GM12878 (cell line): Measurements from ENCODE around the gene DYDC1.

Experiments used
- GATAD2B ChIP-seq: fragments of 450-650 bp; conservative IDR thresholded peaks from 2 replicates; pipeline ENCODE4 v1.6.1; 2017; ENCODE audit warnings: low read depth, mild to moderate bottlenecking, moderate library complexity
- JUND ChIP-seq: IDR thresholded peaks from 2 replicates; pipeline ENCODE4 v1.6.1; 2012; ENCODE audit warnings: low read depth, mild to moderate bottlenecking, low read length, improper control_type of control experiment, moderate library complexity
- MXI1 ChIP-seq: fragments of 150-350 bp; IDR thresholded peaks from 2 replicates; pipeline ENCODE4 v1.6.1; 2011; ENCODE audit warnings: low read depth, mild to moderate bottlenecking, inconsistent platforms, low read length, improper control_type of control experiment
- POLR2AphosphoS5 ChIP-seq: IDR thresholded peaks from 2 replicates; pipeline ENCODE4 v1.6.1; 2011; ENCODE audit warnings: mild to moderate bottlenecking, low read length, inconsistent platforms
- RAD21 ChIP-seq: IDR thresholded peaks from 2 replicates; pipeline ENCODE4 v1.6.1; 2011; ENCODE audit warnings: mild to moderate bottlenecking, low read depth, low read length, moderate library complexity; ENCODE audit not compliant: insufficient read depth
- SMC3 ChIP-seq: IDR thresholded peaks from 2 replicates; pipeline ENCODE4 v1.6.1; 2011; ENCODE audit warnings: low read length, improper control_type of control experiment, borderline replicate concordance
- SP1 ChIP-seq: IDR thresholded peaks from one replicate; pipeline ENCODE4 v1.6.1; 2011; ENCODE audit warnings: low read depth, low read length
- WRNIP1 ChIP-seq: IDR thresholded peaks from 2 replicates; pipeline ENCODE4 v1.6.1; 2011; ENCODE audit warnings: low read depth, low read length, improper control_type of control experiment, borderline replicate concordance
- YY1 ChIP-seq: IDR thresholded peaks from 2 replicates; pipeline ENCODE4 v1.6.1; 2011; ENCODE audit warnings: low read depth, mild to moderate bottlenecking, low read length
- ZNF274 ChIP-seq: IDR thresholded peaks from one replicate; pipeline ENCODE4 v1.8.0; 2011; ENCODE audit not compliant: insufficient read length, insufficient read depth
- TF ChIP-seq, protein P1 (sequence below): fragments of 450-650 bp; IDR thresholded peaks from 2 replicates; pipeline ENCODE4 v1.6.1; 2017; ENCODE audit warnings: mild to moderate bottlenecking, low read depth, inconsistent platforms; ENCODE audit not compliant: poor library complexity, severe bottlenecking
- TF ChIP-seq, protein P2 (sequence below), 3 experiments: IDR thresholded peaks in 2 of 3; conservative IDR thresholded peaks in 1 of 3; 2 replicates each; pipeline ENCODE4 v1.5.1; 2011; ENCODE audit warnings: low read depth in 3 of 3, low read length in 3 of 3, mild to moderate bottlenecking in 3 of 3, control low read depth in 2 of 3, moderate library complexity in 2 of 3, inconsistent platforms in 1 of 3, mixed read lengths in 1 of 3; ENCODE audit not compliant: control insufficient read depth in 2 of 3, insufficient read depth in 1 of 3; ENCODE audit errors: extremely low read depth in 1 of 3
- TF ChIP-seq, protein P3 (sequence below): fragments of 450-650 bp; conservative IDR thresholded peaks from 2 replicates; pipeline ENCODE4 v1.6.1; 2017; ENCODE audit warnings: mild to moderate bottlenecking, moderate library complexity
- TF ChIP-seq, protein P4 (sequence below): fragments of 450-650 bp; IDR thresholded peaks from 2 replicates; pipeline ENCODE4 v1.6.1; 2016; ENCODE audit warnings: mild to moderate bottlenecking, moderate library complexity, borderline replicate concordance

DNA sequence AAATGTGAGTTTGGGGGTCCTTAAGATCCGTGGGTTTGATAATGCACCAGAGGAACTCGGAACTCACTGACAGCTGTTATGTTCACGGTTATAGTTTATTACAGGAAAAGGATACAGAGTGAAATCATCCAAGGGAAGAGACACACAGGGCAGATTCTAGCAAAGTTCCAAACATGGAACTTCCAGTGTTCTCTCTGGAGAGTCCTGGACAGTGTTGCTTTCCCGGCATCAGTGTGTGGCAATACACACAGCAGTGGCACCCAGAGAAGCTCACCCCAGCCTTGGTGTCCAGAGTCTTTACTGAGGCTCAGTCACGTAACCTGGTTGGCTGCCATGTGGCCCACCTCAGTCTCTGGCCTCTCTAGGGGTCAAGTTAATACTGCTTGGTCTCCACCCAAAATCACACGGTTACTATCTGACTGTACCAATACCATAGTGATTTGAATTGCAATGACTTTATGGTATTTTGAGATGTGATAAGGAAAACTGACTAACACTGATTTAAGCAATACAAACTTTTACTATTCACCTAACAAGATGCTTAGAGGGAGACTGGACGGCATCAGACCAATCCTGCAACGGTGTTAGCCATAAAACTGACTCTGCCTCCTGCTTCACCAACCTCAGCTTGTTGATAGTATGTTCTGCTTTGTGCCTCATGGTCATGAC lies 43.7 kb upstream of the DYDC1 start:
- no peak for TF ChIP-seq WRNIP1
- TF ChIP-seq, protein P1, sequence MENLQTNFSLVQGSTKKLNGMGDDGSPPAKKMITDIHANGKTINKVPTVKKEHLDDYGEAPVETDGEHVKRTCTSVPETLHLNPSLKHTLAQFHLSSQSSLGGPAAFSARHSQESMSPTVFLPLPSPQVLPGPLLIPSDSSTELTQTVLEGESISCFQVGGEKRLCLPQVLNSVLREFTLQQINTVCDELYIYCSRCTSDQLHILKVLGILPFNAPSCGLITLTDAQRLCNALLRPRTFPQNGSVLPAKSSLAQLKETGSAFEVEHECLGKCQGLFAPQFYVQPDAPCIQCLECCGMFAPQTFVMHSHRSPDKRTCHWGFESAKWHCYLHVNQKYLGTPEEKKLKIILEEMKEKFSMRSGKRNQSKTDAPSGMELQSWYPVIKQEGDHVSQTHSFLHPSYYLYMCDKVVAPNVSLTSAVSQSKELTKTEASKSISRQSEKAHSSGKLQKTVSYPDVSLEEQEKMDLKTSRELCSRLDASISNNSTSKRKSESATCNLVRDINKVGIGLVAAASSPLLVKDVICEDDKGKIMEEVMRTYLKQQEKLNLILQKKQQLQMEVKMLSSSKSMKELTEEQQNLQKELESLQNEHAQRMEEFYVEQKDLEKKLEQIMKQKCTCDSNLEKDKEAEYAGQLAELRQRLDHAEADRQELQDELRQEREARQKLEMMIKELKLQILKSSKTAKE: no peak
- TF ChIP-seq YY1: no peak
- TF ChIP-seq, protein P2, sequence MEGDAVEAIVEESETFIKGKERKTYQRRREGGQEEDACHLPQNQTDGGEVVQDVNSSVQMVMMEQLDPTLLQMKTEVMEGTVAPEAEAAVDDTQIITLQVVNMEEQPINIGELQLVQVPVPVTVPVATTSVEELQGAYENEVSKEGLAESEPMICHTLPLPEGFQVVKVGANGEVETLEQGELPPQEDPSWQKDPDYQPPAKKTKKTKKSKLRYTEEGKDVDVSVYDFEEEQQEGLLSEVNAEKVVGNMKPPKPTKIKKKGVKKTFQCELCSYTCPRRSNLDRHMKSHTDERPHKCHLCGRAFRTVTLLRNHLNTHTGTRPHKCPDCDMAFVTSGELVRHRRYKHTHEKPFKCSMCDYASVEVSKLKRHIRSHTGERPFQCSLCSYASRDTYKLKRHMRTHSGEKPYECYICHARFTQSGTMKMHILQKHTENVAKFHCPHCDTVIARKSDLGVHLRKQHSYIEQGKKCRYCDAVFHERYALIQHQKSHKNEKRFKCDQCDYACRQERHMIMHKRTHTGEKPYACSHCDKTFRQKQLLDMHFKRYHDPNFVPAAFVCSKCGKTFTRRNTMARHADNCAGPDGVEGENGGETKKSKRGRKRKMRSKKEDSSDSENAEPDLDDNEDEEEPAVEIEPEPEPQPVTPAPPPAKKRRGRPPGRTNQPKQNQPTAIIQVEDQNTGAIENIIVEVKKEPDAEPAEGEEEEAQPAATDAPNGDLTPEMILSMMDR (IDR thresholded peaks at IDR 0.05 in 2 of 3, conservative IDR thresholded peaks at IDR 0.05 in 1 of 3; ENCODE audit: control insufficient read depth in 2 of 3, extremely low read depth in 1 of 3, insufficient read depth in 1 of 3, low read depth in 3 of 3, low read length in 3 of 3): no peak
- no peak for TF ChIP-seq JUND
- no peak for TF ChIP-seq ZNF274
- TF ChIP-seq, protein P3, sequence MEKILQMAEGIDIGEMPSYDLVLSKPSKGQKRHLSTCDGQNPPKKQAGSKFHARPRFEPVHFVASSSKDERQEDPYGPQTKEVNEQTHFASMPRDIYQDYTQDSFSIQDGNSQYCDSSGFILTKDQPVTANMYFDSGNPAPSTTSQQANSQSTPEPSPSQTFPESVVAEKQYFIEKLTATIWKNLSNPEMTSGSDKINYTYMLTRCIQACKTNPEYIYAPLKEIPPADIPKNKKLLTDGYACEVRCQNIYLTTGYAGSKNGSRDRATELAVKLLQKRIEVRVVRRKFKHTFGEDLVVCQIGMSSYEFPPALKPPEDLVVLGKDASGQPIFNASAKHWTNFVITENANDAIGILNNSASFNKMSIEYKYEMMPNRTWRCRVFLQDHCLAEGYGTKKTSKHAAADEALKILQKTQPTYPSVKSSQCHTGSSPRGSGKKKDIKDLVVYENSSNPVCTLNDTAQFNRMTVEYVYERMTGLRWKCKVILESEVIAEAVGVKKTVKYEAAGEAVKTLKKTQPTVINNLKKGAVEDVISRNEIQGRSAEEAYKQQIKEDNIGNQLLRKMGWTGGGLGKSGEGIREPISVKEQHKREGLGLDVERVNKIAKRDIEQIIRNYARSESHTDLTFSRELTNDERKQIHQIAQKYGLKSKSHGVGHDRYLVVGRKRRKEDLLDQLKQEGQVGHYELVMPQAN: no peak
- TF ChIP-seq, protein P4, sequence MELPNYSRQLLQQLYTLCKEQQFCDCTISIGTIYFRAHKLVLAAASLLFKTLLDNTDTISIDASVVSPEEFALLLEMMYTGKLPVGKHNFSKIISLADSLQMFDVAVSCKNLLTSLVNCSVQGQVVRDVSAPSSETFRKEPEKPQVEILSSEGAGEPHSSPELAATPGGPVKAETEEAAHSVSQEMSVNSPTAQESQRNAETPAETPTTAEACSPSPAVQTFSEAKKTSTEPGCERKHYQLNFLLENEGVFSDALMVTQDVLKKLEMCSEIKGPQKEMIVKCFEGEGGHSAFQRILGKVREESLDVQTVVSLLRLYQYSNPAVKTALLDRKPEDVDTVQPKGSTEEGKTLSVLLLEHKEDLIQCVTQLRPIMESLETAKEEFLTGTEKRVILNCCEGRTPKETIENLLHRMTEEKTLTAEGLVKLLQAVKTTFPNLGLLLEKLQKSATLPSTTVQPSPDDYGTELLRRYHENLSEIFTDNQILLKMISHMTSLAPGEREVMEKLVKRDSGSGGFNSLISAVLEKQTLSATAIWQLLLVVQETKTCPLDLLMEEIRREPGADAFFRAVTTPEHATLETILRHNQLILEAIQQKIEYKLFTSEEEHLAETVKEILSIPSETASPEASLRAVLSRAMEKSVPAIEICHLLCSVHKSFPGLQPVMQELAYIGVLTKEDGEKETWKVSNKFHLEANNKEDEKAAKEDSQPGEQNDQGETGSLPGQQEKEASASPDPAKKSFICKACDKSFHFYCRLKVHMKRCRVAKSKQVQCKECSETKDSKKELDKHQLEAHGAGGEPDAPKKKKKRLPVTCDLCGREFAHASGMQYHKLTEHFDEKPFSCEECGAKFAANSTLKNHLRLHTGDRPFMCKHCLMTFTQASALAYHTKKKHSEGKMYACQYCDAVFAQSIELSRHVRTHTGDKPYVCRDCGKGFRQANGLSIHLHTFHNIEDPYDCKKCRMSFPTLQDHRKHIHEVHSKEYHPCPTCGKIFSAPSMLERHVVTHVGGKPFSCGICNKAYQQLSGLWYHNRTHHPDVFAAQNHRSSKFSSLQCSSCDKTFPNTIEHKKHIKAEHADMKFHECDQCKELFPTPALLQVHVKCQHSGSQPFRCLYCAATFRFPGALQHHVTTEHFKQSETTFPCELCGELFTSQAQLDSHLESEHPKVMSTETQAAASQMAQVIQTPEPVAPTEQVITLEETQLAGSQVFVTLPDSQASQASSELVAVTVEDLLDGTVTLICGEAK: no peak
- TF ChIP-seq GATAD2B: no peak
- no peak for TF ChIP-seq MXI1
- no peak for TF ChIP-seq SP1
- no peak for TF ChIP-seq SMC3
- TF ChIP-seq RAD21: no peak
- no peak for TF ChIP-seq POLR2AphosphoS5
